ENCODE results near the gene PINLYP. TPM values are rescaled to one million over a fixed set of nuclear protein-coding genes. Genes with fewer than 3 reads are reported as not detected.
A peak's percentile ranks its signal among the peaks of the same experiment; 100 is the strongest.

The PINLYP gene
- total and polyA plus RNA-seq, 9 of the 15 experiments (the other 6 are each of a cell fraction or from before 2014, with no cell fraction given) = 1.00 to 6.7 (median 2.2) TPM

GRCh38 chr19:43595999-43596841, 20.6 kb downstream of the PINLYP start, which contains the start of the genes IRGQ and ZNF576 (continued):
- TF ChIP-seq PHB2 (IDR thresholded peaks at IDR 0.05; ENCODE audit: low read depth) (no peak), MCM7 (IDR thresholded peaks at IDR 0.05) (no peak), ZNF175 (CRISPR knock-in tag; IDR thresholded peaks at IDR 0.05; ENCODE audit: low read depth) (no peak), KHSRP (IDR thresholded peaks at IDR 0.05) (peak; percentile 70), ETV1 (tag; conservative IDR thresholded peaks at IDR 0.05; ENCODE audit: low read depth) (peak; percentile 69), POU5F1 (IDR thresholded peaks at IDR 0.05; ENCODE audit: borderline replicate concordance, low read depth, low read length, partially characterized antibody) (peak; percentile 86), CBX5 (IDR thresholded peaks at IDR 0.05; ENCODE audit: borderline replicate concordance, low read depth) (no peak), PBX2 (CRISPR knock-in tag; IDR thresholded peaks at IDR 0.05; ENCODE audit: low read depth) (no peak), PBX2 (tag; conservative IDR thresholded peaks at IDR 0.05; ENCODE audit: low read depth) (0 out of 2 replicates have a peak, but pooled peaks have one; percentile 14), TRIM25 (IDR thresholded peaks at IDR 0.05; ENCODE audit: borderline replicate concordance) (no peak), MBD1 (CRISPR knock-in tag; IDR thresholded peaks at IDR 0.05) (no peak), NFRKB (IDR thresholded peaks at IDR 0.05; ENCODE audit: low read depth) (no peak), CHAMP1 (IDR thresholded peaks at IDR 0.05) (no peak), RBM25 (IDR thresholded peaks at IDR 0.05; ENCODE audit: low read depth, low read length, severe bottlenecking) (no peak), PTTG1 (tag; IDR thresholded peaks at IDR 0.05; ENCODE audit: low read depth) (no peak), SMAD3 (CRISPR knock-in tag; conservative IDR thresholded peaks at IDR 0.05) (peak; percentile 75; the same call in 1 of the 2 replicates), YY1 (IDR thresholded peaks at IDR 0.05; ENCODE audit: borderline replicate concordance in 1 of 3, control insufficient read depth in 1 of 3, extremely low read depth in 1 of 3, insufficient read depth in 3 of 3, insufficient read length in 1 of 3, insufficient replicate concordance in 2 of 3, low read depth in 1 of 3, low read length in 2 of 3) (peak in 1 of 3 experiments; percentile 14)

All from K562 (cell line).